ENCODE data around the gene SGCA. TPM values are rescaled to one million over a fixed set of nuclear protein-coding genes. Genes with fewer than 3 reads are reported as not detected.

Gene SGCA
- total and polyA plus RNA-seq, 9 of the 15 experiments (the other 6 are each of a cell fraction or from before 2014, with no cell fraction given): not detected

DNA sequence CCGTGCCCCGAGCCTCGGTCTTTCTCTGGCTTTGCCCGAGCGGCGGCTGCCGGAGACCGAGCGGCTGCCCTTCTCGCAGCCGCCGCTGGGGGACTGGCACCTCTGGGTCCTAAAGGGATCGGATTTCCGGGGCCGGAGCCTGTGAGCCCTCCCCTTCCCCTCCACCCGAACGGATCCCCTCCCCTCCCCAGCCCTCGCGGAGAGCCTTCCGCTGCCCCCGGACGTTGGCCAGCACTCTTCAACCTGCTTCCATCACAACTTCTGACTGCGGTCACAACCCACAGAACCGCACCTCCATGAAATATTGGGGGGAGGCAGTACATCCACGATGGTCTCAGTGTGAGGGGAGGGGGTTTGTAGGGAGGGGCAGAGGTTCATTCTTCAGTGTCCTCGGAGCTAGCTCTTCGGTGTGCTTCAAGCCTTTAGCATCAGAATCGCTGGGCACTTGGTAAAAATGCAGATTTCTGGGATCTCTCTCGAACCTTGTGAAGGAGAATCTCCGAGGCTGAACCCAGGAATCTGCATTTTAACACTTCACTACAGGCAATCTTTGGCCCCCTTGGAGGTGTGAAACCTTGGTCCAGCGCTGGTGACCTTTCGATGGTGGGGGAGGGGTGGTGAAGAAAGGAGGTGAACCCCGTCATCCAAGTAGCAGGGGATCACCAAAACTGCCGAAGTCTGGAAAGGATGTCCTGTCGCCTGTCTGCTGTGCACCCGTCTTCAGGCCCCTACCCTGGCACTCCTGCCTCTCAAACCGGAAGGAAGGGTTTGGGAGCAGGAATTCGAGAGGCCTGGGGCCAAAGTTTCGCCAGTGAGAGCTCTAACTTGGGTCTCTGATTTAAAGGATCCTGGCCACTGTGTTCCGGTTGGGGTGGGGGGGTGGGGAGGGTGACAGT, 14.5 kb upstream of the SGCA start (continued):
- TF ChIP-seq, protein P1, sequence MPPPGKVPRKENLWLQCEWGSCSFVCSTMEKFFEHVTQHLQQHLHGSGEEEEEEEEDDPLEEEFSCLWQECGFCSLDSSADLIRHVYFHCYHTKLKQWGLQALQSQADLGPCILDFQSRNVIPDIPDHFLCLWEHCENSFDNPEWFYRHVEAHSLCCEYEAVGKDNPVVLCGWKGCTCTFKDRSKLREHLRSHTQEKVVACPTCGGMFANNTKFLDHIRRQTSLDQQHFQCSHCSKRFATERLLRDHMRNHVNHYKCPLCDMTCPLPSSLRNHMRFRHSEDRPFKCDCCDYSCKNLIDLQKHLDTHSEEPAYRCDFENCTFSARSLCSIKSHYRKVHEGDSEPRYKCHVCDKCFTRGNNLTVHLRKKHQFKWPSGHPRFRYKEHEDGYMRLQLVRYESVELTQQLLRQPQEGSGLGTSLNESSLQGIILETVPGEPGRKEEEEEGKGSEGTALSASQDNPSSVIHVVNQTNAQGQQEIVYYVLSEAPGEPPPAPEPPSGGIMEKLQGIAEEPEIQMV (tag; conservative IDR thresholded peaks at IDR 0.05; ENCODE audit: low read depth): peak; percentile 79
- TF ChIP-seq HNRNPLL (IDR thresholded peaks at IDR 0.05; ENCODE audit: low read depth, low read length, poor library complexity, severe bottlenecking) (no peak), NR2C1 (IDR thresholded peaks at IDR 0.05) (peak; percentile 24; the same call in 1 of the 2 replicates), NR2C1 (tag; IDR thresholded peaks at IDR 0.05) (peak; percentile 70), SMARCE1 (IDR thresholded peaks at IDR 0.05) (0 out of 2 replicates have a peak, but pooled peaks have one; percentile 22), RBBP5 (IDR thresholded peaks at IDR 0.05; ENCODE audit: borderline replicate concordance, insufficient read depth, low read length, poor library complexity, severe bottlenecking) (peak; percentile 11), ARNT (IDR thresholded peaks at IDR 0.05) (peak in 1 of 2 experiments; percentile 44; a peak in 1 of 4 replicates), POLR2B (IDR thresholded peaks at IDR 0.05; ENCODE audit: low read depth, partially characterized antibody) (peak; percentile 50), BRD9 (IDR thresholded peaks at IDR 0.05; ENCODE audit: low read depth, partially characterized antibody) (no peak), SMARCA5 (IDR thresholded peaks at IDR 0.05) (0 out of 2 replicates have a peak, but pooled peaks have one; percentile 26), NBN (IDR thresholded peaks at IDR 0.05; ENCODE audit: low read depth) (0 out of 2 replicates have a peak, but pooled peaks have one; percentile 54)
- TF ChIP-seq, protein P2, sequence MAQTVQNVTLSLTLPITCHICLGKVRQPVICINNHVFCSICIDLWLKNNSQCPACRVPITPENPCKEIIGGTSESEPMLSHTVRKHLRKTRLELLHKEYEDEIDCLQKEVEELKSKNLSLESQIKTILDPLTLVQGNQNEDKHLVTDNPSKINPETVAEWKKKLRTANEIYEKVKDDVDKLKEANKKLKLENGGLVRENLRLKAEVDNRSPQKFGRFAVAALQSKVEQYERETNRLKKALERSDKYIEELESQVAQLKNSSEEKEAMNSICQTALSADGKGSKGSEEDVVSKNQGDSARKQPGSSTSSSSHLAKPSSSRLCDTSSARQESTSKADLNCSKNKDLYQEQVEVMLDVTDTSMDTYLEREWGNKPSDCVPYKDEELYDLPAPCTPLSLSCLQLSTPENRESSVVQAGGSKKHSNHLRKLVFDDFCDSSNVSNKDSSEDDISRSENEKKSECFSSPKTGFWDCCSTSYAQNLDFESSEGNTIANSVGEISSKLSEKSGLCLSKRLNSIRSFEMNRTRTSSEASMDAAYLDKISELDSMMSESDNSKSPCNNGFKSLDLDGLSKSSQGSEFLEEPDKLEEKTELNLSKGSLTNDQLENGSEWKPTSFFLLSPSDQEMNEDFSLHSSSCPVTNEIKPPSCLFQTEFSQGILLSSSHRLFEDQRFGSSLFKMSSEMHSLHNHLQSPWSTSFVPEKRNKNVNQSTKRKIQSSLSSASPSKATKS (CRISPR knock-in tag; IDR thresholded peaks at IDR 0.05): no peak
- TF ChIP-seq, protein P3, sequence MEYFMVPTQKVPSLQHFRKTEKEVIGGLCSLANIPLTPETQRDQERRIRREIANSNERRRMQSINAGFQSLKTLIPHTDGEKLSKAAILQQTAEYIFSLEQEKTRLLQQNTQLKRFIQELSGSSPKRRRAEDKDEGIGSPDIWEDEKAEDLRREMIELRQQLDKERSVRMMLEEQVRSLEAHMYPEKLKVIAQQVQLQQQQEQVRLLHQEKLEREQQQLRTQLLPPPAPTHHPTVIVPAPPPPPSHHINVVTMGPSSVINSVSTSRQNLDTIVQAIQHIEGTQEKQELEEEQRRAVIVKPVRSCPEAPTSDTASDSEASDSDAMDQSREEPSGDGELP (CRISPR knock-in tag; IDR thresholded peaks at IDR 0.05; ENCODE audit: borderline replicate concordance): peak; percentile 20; the same call in 1 of the 2 replicates
- TF ChIP-seq, protein P4, sequence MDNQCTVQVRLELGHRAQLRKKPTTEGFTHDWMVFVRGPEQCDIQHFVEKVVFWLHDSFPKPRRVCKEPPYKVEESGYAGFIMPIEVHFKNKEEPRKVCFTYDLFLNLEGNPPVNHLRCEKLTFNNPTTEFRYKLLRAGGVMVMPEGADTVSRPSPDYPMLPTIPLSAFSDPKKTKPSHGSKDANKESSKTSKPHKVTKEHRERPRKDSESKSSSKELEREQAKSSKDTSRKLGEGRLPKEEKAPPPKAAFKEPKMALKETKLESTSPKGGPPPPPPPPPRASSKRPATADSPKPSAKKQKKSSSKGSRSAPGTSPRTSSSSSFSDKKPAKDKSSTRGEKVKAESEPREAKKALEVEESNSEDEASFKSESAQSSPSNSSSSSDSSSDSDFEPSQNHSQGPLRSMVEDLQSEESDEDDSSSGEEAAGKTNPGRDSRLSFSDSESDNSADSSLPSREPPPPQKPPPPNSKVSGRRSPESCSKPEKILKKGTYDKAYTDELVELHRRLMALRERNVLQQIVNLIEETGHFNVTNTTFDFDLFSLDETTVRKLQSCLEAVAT (IDR thresholded peaks at IDR 0.05): peak in 1 of 2 experiments; percentile 55; a peak in 1 of 4 replicates
